Iris pigment epithelial cell (primary cell): ENCODE results near the gene DENND1B.
"Not testable (repeated sequence)": the region's sequence is repeated elsewhere in the genome, so short reads cannot be mapped to it uniquely, and the experiment has no call there.

ENCODE experiments used
- DNase-seq: peaks from one replicate; pipeline ENCODE4 v3.0.0-alpha.2; 2011; ENCODE audit warnings: low read depth

DENND1B gene

DNA sequence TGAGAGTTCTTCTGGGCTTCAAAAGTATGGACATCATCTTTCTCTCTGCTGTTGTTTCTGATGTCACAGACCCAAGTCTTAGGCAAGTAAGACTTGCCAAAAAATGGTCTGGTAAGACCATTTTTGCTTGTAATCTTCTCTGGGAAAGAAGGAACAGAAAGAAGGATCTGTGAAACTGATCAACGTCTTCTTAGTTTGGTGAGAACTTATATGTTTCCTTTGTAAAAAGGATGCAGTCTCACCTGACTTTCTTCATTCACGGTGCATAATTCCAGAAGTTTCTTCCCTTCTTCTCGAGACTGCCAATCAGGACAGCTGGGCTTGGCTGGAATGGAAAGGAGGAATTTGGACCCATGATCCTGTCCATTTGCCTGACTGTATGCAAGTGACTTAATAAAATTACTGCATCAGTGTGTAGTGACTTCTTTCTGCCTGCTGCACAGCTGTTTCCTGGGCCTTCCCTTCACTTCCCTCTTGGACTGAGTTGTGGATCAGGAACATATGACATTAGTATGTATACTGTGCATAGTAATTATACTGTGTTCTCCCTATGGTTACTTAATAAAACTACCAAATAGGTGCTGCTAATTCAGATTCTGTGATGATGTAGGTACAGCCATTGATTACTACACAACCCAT, 7.6 kb upstream of the DENND1B start:
- no peak for DNase-seq

DNA sequence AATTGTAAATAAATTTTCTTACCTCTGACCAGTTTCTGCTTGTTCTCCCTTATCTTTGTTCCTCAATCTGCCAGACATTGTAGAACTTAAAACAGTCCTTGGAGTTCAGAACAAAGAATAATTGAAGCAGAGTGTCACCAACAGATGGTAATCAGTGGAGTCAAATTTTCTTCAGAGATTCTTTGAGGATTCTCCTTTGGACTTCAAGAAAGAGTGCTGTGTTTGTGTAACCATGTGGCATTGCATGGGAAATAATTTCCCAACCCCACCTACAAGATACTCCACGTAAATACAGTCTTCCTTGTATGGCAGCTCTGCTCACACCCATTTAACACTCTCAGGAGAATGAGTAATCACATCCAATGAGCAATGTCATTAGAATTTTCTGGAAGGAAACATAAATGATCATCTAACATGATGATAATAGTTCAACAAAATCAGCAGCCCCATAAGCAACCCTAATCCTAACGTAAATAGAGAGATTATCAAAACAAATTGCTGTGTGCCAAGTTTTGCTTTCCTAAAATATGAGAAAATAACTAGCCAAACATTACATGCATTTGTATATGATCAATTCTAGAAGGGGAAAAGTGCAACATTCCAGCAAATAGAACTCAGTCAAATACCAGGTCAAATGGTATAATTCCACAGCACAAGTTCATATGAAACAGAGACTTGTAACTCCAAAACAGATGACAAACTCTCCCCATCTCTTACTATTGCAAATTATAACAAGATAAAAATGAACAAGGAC, 6.9 kb upstream of the DENND1B start:
- DNase-seq, result peak; percentile 73

DNA sequence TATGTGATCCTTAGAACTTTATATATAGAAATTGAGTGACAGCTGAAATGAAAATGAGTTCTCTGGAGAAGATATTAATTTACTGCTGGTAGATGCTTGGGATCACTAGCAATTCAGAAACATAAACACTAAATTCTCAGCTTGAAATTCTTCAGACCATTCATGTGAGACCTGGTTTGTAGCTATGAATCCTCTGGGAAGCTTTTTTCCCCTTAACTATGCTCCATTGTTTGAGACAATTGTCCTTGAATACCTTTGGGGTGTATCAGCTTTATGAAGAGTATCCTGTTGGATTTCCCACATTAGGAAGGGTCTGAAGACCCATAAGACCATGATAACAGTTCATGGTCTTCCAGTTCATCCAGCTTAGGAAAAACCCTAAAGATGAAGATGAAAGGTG, 4.6 kb upstream of the DENND1B start:
- no peak for DNase-seq

DNA sequence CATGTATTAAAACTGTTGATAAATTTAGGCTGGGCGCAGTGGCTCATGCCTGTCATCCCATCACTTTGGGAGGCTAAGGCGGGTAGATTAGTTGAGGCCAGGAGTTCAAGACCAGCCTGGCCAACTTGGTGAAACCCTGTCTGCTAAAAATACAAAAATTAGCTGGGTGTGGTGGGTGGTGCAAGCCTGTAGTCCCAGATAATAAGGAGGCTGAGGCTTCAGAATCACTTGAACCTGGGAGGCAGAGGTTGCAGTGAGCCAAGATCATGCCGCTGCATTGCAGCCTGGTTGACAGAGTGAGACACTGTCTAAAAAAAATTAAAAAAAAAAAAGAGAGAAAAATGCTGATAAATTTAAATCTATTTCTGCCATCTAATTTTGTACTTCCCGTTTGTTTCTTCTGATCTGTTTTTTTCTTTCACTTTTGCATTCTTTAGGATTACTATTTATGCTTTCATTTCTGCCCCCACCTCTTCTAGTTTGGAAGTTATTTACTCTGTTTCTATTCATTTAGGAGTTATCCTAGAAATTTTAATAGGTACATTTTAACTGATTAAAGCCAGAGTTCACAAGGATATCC, 3.2 kb upstream of the DENND1B start:
- DNase-seq, result no peak

DNA sequence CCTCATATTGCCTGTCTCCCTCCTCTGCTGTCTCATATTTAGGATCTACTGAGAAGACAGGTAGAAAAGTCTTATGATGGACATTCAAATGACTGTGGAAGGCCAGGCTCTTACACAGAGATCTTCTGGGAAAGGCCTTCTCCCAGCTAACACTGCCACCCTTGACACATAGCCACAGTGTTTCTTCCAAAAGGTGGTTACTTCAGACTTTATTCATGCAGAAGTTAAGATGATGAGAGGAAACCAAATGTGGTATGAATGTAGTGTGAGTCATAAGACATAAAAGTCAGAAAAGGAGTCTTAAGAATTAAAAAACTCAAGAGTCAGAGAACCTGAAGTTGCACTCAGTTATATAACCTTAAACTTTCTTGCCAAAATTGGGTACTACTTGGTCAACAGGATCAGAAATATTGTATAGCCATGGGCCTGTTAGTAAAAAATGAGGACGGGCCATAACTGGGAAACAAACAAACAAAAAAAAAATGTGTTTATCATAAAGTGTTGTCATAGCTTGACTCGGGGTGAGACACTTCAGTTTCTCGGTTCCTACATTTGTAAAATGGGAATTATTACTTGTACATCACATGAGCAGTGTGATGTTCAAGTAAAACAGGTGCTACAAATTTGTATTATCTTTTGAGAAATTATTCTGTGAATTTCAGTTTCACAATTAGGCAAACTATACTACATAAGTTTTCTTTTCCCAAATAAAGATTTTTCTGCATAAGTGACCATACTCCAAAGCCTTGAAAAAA, 1.2 kb upstream of the DENND1B start:
- peak; percentile 86 for DNase-seq

DNA sequence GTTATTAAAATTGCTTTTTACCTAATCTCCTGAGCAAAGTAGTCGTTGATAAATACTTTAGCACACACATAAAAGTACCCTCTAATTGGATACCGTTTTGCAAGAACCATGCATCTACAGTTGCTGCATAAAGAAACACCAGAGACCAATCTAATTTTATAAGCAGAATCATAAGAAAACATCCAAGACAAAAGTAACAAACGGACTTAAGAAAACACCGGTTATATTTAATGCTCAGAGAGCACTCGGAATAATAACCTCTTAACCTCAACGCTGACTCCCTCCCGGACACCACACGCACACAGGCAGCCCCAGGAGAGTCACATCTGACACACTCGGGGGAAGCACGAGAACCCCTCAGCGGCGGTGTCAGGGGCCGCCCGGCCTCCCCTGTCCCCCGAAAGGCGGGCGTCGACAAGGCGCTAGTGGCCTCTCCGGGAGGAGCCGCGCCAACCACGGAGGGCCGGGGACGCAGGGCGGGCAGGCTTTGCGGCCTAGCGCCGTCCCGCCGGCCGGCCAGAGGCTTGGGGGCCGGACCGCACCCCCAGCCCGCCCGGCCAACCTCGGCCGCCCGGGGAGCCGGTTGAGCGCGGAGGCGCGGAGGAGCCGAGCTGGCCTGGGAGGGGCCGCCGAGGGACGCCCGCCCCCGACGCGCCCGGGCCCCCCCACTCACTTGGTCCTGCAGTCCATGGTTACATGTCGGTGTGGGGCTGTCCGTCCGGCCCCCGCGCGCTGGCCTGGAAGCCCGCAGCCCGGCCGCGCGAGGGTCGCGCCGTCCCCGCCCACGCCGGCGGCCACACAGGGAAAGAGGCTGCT, 606 bp downstream of the DENND1B start:
- peak; percentile 26 for DNase-seq

DNA sequence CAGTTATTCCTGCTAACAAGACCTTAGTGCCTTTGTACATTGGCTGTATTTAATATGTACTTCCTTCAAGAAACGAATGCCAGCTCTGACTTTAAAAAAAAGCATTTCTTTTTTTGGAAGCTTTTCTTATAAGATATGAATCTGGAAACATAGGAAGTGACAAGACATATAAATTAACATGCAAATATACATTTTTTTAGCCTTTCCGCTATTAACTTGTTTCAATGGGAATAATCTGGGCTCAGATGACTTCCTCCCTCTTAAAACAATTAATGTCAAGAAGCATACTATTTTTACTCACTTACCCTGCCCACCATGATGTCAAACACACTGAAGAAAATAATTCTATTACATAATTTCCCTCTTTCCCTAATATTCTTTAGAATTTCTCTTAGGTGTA, 1.4 kb downstream of the DENND1B start:
- no peak for DNase-seq

DNA sequence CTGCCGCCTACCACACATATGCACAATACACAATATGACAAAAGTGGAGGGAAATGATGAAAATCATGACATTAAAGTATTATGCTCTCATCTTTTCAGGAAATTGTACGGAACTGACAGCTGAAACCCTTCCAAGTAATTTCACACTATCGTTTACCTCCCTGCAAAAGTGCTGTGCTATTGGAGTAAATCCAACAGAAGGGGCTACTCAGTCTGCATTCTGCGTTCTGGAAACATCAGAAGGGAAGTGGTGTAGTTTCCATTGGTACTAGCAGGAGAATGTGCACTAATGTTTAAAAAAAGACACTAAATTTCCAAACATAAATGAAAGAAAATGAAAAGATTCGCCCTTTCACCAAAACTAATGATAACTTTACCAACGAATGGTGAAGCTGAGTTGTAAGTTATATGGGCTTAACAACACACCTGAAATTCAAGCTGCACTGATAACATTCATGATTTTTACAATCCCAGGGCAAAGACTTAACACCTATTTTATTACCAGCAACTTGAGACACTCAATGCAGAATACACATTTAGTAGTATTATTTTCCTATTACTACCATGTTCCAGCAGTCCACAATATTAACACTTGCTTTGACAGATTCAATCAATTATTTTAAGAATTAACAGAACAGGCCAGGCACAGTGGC, 3.2 kb downstream of the DENND1B start:
- DNase-seq, result no peak

DNA sequence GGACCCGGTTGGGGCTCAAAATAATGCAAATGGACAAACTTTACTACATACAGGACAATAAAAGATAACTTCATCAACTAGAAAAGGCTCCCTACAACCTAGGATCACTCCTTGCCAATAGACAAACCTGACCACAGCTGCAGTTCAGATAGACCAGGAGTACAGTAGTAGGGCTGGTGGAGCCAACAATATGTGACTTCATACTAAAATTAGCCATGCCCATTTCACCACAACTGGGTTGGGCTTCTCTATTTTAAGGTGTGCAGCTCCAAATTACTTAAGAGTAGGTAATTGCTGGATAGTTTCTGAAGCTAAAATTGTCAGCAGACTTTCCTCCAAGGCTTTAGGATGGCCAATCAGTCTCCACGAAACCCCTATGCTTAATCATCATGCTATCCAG, 3.9 kb downstream of the DENND1B start:
- no peak for DNase-seq

DNA sequence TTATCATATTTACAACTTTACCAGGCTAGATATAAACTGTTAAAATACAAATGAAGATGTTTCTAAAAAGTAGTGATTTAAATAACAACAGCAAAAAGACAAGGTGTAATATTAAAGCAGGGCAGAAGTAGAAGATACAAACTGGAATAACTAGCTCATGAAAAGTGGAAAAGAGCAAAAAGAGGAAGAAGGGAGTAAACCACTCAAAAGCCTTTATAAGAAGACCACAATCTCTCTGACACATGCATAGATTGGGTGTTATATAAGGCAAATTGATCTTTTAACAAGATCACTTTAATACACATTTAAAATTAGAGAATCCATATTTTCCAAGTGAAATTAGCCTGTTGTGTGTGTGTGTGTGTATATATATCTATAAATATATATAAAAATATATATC, 5.0 kb downstream of the DENND1B start:
- DNase-seq, result no peak

DNA sequence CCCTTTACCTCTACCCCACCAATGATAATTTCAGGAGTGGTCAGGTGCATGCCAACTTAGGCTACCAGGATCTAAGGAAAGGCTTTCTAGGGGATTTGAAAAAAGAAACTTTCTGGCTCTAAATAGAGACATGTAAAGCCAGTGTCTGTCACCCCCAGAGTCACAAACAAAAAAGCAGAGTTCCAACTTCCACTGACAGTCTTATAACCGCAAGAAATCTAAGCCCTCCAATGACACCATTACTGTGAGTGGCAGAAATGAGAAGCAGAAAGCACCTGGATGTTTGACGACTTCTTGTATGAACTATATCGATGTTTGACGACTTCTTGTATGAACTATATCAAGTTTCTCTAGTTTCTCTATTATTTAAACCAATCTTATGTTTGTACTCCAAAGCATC, 6.0 kb downstream of the DENND1B start:
- DNase-seq, result no peak

DNA sequence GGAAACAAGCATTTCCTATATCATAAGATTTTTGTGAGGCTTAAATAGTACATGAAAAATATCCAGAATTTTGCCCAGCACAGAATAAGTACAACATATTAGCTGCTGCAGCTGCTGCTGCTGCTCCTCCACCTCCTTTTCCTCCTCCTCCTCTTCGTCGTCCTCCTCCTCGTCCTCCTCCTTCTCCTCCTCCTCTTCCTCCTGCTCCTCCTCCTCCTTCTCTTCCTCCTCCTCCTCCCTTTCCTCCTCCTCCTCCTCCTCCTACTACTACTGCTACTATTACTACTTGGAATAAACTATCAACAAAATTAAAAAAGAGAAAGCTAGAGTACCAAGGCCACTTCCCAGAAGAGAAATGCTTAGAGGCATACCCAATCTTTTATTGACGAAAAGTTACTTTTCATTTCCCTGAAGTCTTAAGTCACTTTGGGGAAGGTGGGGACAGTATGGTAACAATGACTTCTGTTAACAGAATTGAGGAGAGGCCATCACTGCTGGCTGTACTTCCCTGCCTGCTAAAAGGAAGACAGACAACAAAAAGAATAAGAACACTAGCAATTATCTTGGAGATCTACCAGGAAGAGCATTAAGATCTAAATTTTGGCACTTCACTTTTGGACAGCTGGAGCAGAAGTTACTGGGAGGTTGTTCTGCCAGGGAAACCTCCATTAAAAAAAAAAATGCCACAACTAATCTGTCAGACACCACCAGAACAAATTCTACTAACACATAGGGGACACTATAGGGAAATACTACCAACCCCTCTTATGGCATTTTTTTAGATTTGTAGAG, 7.1 kb downstream of the DENND1B start:
- DNase-seq, result no peak

DNA sequence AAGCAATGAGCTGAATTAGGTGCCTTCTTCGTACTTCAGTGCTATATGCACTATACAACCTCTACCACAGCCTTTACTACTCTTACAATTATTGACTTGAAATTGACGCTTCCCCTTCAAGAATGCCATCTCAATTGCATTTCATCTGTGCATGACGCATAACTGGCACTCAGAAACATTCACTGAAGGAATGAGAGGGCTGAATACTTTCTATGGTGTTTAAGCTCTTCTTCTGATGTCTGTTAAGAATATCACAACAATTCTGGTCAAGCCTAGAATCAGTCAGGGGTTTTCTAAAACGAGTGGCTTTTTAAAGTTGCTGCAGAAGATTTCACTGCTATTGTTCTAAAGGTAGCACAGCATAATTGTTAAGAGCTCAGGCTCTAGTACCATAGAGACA, 11.5 kb downstream of the DENND1B start:
- no peak for DNase-seq

DNA sequence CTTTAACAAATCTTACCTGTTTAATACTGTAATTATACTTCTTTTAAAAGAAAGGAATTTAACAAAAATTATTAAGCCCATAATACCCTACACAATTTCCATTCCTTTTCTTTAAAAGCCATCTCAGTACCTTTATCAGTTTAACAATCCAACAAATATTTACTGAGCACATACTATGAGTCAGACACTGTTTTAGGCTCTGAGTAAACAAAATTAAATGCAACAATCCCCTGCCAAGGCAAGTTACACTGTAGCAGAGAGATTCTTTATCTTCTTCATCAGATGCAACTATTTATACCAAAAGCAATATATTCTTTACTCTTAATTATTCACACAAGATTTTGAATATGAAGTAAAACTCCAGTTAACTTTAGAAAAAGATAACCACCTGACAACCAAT, 12.0 kb downstream of the DENND1B start:
- DNase-seq, result peak; percentile 9

DNA sequence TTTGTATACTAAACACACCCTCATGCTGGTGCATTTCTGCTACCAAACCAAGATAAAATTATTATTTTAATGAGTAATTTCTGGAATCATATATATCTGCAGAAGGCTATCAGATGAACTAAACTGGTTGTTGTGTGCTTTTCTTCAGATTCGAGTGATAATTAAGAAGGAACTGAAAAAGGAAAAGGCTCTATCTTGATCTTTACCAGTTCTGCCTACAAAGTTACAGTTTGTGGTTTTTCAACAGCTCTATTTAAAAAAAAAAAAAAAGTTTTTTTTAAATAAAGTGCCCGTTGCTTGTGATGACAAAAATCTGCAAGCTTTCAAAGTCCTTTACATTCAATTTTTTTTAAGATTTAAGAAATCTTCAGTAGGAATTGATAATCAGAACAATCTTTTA, 13.6 kb downstream of the DENND1B start:
- DNase-seq, result no peak

DNA sequence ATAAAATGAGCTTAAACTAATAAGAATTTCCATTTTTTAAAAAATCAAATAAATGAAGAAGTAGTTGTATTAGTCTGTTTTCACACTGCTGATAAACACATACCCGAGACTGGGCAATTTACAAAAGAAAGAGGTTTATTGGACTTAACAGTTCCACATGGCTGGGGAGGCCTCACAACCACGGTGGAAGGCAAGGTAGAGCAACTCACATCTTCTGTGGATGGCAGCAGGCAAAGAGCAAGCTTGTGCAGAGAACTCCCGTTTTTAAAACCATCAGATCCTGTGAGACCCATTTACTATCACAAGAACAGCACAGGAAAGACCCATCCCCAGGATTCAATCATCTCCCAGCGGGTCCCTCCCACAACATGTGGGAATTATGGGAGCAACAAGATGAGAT, 19.7 kb downstream of the DENND1B start:
- not testable (repeated sequence) for DNase-seq

DNA sequence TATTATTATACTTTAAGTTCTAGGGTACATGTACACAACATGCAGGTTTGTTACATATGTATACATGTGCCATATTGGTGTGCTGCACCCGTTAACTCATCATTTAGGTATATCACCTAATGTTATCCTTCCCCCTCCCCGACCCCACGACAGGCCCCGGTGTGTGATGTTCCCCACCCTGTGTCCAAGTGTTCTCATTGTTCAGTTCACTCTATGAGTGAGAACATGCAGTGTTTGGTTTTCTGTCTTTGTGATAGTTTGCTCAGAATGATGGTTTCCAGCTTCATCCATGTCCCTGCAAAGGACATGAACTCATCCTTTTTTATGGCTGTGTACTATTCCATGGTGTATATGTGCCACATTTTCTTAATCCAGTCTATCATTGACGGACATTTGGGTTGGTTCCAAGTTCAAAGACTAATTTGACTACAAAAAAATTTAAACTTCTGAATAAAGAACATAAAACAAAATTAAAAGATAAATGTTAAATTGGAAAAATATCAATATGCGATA, 22.6 kb downstream of the DENND1B start:
- DNase-seq, result not testable (repeated sequence)

DNA sequence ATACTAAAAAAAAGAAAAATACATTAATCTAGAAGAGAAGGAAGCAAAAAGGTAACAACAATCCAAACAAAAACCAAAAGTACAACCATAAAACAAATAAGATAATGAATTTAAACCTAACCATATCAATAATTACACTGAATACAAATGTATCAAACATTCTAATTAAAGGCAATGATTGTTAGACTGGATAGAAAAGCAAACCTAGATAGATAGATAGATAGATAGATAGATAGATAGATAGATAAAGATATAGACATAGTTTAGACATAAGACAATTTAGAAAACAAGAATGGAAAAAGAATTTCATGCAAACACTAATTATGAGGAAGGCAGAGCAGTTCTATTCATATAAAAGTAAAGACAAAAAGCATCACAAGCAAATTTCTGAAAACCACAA, 24.9 kb downstream of the DENND1B start:
- no peak for DNase-seq

DNA sequence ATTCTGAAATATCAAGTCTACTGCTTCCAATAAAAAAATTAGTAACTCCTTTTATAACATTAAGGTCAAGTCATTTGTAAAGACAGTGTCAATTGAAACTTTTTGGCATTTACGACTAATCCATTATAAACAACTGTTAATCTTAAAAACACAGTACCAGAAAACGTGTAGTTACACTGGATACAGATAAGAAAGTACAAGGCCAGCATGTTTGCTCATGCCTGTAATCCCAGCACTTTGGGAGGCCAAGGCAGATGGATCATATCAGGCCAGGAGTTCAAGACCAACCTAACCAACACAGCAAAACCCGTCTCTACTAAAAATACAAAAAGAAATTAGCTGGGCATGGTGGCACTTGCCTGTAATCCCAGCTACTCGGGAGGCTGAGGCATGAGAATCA, 29.4 kb downstream of the DENND1B start:
- no peak for DNase-seq

DNA sequence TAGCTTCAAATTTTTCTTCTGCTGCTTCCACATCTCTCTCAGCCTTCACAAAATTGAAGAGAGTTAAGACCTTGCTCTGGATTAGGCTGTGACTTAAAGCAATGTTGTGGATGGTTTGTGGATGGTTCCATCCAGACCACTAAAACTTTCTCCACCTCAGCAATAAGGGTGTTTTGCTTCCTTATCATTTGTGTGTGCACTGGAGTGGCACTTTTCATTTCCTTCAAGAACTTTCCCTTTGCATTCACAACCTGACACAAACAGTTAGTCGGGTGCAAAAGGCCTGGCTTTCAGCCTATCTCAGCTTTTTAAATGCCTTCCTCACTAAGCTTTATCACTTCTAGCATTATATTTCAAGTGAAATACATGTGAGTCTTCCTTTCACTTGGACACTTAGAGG, 30.3 kb downstream of the DENND1B start:
- no peak for DNase-seq
